DMS79 treated with DMSO at 0.1 percent for 48 hours (cell line): ENCODE measurements around the gene ZNF835.
A peak's percentile ranks its signal among the peaks of the same experiment; 100 is the strongest.
"Not testable (repeated sequence)": the region's sequence is repeated elsewhere in the genome, so short reads cannot be mapped to it uniquely, and the experiment has no call there.

Experiments
- DNase-seq: peaks from one replicate; lab custom pipeline; 2025; lab: John Stamatoyannopoulos, UW

The ZNF835 gene

GRCh38 chr19:56671613-56671994 lies at the start of gene ZNF835:
TSS of gene ZNF835 (minus strand) at chr19:56671757. CDS start at chr19:56665198, 6,559 bp downstream.
- peak; percentile 54 for DNase-seq

DNA sequence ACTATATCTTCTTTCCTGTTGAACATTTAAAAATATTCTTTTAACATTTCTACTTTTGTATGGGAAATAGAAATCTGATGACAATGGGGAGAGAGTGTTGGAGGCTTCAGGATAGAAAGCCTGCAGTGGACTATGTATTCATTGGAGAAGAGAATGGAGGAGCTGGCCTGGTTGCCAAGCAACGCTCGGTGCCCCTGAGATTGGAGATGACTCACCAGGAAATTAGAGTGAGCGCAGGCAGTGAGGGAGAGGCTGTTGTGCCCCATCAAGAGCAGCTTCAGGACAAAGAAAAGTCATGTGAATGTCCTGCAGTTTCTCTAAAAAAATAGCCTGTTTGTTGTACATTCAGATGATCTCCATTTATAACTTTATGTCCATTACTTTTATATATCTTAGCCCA lies 48.7 kb upstream of the ZNF835 start:
- peak; percentile 19 for DNase-seq

- DNase-seq = no peak
Measured at GRCh38 chr19:56718231-56718630, 46.7 kb upstream of the ZNF835 start.

GRCh38 chr19:56712611-56713276 lies 41.2 kb upstream of the ZNF835 start:
- peak; percentile 25 for DNase-seq

DNA sequence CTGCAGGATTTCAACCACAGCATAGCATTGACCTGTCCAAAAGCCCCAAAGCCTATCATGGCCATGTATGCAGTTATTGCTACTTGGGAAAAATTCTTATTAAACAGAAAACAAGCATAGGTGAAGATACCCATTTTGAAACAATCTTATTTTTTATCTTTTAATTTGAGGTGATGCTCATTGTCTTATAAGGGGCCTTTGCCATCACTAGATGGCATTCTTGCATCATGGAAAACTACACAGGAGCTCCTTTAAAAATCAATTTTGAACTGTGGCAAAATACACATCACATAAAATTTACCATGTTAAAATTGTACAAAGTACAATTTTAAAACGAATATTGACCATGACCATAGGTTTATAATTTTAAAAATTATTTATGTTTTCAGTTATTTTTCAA lies 38.9 kb upstream of the ZNF835 start:
- no peak for DNase-seq

DNA sequence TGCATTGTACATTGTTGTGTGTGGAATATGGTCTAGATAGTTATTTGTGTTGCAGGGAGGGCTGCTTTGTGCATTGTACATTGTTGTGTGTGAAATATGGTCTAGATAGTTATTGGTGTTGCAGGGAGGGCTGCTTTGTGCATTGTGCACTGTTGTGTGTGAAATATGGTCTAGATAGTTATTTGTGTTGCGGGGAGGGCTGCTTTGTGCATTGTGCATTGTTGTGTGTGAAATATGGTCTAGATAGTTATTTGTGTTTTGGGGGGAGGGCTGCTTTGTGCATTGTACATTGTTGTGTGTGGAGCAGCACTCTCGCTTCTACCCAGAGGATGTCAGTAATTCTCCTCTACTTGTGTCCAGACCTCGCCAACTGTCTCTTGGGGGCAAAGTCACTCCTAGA lies 36.3 kb upstream of the ZNF835 start:
- no peak for DNase-seq

GRCh38 chr19:56705939-56706338 lies 34.4 kb upstream of the ZNF835 start:
- DNase-seq = no peak

DNA sequence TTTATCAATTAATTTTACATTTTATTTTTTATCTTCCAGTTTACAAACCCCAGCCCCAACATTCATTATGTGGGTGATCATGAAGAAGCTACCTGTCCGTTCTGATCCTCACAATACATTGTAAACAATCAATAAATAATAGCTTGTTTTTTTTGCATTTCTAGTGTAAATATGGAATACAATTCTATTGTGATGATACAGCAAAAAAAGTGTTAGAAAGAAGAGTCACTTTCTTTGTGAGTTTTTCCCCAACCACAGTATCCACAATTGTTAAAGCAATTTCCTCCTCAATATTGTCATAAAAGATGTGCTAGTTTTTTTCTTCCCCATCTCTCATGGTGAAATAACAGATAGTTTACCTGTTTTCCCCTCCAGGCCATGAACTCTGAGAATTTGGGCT lies 30.3 kb upstream of the ZNF835 start:
- no peak for DNase-seq

DNA sequence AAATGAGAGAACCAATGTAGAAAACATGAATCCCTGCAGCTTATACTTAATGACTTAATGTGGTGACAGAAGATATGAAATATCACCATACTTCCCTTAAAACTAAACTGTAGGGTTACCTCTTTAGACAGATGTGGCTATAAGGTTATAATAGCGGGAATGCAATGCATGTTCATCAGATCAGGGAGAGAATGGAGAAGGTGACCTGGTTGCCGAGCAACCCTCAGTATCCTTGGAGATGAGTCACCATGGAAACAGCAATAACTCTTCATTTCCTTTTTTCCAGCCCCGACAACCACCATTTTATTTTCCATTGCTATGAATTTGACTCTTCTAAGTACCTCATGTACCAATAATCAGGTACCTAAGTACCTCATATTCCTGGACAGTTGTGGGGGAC lies 28.0 kb upstream of the ZNF835 start:
- no peak for DNase-seq

DNA sequence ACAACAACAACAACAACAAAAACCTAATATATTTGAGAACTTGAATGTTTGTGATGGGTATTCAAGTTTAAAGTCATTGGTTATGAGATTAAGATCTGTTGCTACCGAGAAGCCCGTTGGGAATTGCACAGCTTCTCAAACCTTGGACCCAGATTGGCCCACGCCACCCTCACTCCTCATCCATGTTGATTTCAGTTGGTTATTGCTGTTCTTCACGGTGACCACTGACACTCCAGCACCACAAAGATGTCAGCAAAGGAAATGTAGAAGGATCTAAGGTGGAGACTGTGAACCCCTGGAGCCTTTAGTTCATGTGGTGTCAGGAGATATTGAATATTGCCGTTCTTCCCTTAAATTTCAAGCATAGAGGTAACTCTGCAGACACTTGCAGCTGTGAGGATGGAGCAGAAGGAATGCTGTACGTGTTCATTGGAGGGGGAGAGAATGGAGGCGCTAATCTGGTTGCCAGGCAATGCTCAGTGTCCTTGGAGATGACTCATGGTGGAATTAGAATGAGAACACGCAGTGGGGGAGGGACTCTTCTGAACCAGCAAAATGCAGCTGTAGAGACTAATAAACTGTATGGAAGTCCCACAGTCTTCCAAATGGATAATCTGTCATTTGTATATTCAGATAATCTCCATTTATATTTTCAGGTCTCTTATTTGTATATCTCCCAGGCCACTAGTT lies 20.8 kb upstream of the ZNF835 start:
- no peak for DNase-seq

GRCh38 chr19:56690670-56691069 lies 19.1 kb upstream of the ZNF835 start:
- DNase-seq = no peak

- no peak for DNase-seq
Measured at GRCh38 chr19:56689198-56689597, 17.6 kb upstream of the ZNF835 start.

DNA sequence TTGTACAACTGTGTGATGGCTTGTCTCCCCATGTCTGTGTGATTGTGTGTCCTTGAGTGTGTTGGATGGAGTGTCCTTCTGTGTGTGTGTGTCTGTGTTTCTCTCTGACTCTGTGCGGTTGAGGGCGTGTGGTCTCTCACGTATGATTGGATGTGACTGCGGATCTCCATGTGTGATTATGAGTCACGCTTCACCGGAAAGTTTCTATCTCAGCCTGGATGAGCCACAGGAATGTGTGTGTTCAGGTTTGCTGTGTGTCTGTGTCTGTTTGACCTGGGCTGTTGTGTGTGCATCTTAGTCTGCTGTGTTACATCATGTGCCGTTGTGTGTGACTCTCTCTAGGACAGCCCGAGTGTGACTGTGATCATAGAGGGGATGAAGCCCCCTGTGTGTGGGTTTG lies 15.5 kb upstream of the ZNF835 start:
- DNase-seq = no peak

GRCh38 chr19:56683116-56683515 lies 11.6 kb upstream of the ZNF835 start:
- DNase-seq = no peak

DNA sequence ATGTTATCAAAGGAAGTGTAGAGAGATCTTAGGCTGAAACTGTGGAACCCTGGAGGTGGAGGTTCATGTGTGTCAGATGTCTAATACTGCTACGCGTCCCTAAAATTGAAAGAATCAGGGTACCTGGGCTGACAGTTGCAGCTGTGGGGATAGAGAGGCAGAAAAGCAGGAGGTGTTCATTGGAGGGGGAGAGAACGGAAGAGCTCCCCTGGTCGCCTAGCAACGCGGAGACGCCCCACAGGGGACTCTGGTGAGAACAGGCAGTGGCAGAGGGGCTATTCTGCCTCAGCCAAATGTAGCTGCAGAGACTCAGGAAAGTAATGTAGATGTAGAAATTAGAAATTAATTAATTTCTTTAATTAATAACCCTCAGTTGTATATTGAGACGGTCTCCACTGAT lies 10.1 kb upstream of the ZNF835 start:
- no peak for DNase-seq

- DNase-seq = no peak
Measured at GRCh38 chr19:56678205-56678604, 6.6 kb upstream of the ZNF835 start.

DNA sequence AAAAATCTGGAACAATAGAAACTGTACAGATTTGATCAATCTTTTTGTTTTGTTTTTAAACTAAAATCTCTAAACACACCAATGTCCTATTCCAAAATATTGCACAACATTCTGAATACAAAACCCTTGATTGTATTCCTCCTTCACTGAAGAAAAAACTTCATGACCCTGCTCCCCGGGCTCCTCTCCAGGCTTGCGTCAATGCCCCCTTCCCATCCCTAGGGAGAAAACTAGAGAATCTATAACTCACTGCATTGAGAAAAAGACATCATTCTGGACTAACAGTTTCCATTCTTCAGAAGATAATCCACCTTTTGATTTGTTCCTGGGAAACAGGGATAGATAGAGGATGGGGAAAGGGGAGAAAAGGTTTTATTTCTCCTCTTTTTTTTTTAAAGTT lies 1.1 kb upstream of the ZNF835 start:
- DNase-seq = not testable (repeated sequence)

DNA sequence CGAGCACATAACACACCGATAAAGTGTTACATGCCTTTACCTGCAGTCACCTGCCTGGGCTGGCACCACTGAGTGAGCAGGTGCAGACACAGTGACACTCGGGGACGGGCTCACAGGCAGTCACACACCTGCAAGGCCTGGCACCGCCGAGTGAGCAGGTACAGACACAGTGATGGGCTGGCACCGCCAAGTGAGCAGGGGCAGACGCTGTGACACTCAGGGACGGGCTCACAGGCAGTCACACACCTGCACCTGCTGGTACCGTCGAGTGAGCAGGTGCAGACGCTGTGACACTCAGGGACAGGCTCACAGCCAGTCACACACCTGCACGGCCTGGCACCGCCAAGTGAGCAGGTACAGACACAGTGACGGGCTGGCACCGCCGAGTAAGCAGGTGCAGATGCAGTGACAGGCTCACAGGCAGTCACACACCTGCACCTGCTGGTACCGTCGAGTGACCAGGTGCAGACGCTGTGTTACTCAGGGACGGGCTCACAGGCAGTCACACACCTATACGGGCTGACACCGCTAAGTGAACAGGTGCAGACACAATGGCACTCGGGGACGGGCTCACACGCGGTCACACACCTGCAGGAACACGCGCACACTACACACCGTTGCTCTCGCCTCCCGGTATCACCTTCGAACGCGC lies 470 bp downstream of the ZNF835 start:
- DNase-seq = peak; percentile 70

DNA sequence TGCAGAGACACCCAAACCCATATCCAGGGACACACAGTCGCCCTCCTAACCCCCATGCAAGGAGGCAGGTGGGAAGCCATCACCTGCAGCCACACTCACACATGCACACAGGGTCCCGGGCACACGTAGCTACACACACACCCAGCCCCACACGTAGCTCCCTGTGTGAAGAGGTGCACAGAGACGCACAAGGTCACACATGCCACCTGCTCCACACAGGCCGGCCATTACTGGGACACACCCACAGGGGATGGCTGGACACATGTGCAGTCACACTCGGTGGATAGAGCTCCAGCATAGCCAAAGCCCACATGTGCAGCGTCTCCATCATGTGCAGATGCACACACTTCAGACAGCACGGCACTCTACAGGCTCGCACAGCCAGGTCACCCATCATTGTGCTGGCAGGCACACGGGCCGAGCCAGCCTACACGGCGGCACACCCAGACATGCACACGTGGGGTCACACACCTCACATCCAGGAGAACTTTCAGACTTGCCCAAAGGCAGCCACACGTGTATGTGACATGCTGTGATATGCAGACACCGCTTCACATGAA lies 1.1 kb downstream of the ZNF835 start:
- no peak for DNase-seq

- no peak for DNase-seq
Measured at GRCh38 chr19:56668676-56669075, 2.9 kb downstream of the ZNF835 start.

GRCh38 chr19:56667311-56667870 lies 4.2 kb downstream of the ZNF835 start:
- DNase-seq = no peak

- DNase-seq = no peak
Measured at GRCh38 chr19:56664511-56664910, 7.0 kb downstream of the ZNF835 start.
